ENCODE data around the gene GRM3.

Gene GRM3

DNA sequence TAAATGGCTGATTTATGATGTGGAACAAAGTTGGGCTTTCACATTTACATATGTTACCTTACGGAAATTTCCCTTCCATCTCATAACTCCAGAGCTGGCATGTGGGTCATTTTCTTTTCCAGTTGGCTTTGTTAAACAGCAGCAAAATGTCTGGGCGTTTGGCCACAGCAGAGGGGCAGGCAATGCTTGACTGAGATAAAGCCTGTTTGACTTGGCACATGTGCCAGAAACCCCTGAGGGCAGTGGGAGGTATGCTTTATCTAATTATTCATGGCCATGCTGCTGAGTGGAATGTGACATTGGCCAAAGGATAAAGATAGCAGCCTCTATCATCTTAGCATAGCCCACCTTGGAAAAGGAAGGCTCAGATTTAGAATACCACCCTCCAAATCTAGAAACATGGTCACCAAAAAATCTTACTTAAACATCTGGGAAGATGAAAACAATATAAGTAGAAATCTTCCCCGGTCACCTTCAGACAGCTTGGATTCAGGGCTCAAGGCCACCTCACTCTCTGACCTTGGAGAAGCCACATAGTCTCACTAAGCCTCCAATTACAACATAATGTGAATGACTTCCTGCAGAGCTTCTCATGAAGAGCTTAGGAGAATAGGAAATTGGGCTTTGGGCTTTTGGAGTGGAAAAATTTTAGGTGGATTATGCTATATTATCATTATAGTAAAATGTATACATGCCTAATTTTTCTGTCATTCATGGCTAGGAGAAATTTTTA, 101.5 kb downstream of the GRM3 start:
- in situ Hi-C loops (cut with MboI; ENCODE audit: low sequenced_read_pairs, unreplicated experiment) = no loop called here
- DNase-seq (ENCODE audit: low spot score) = no peak

DNA sequence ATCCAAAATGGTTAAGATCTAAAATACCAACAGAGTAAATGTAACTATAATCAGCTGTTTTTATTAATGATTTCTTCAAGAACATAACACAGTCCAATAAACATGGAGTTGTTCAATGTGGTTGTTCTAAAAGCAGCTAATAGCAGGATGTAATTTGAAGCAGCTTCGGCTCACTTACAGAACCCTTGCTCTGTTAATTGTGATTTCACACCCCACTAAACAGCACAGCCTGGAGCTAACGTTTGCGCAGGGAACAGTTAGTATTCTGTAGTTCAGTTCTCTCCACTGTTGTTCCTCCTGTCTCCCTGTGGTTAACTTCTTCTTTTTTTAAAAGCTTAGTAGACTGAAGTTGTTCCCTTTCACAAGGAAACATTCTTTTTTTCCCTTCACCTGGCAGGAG, 104.0 kb downstream of the GRM3 start:
- TF ChIP-seq, protein P1, sequence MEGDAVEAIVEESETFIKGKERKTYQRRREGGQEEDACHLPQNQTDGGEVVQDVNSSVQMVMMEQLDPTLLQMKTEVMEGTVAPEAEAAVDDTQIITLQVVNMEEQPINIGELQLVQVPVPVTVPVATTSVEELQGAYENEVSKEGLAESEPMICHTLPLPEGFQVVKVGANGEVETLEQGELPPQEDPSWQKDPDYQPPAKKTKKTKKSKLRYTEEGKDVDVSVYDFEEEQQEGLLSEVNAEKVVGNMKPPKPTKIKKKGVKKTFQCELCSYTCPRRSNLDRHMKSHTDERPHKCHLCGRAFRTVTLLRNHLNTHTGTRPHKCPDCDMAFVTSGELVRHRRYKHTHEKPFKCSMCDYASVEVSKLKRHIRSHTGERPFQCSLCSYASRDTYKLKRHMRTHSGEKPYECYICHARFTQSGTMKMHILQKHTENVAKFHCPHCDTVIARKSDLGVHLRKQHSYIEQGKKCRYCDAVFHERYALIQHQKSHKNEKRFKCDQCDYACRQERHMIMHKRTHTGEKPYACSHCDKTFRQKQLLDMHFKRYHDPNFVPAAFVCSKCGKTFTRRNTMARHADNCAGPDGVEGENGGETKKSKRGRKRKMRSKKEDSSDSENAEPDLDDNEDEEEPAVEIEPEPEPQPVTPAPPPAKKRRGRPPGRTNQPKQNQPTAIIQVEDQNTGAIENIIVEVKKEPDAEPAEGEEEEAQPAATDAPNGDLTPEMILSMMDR (IDR thresholded peaks at IDR 0.05; ENCODE audit: borderline replicate concordance, control extremely low read depth, extremely low read depth, insufficient read depth, missing control alignments) = no peak
- DNase-seq (ENCODE audit: low spot score) = no peak
- in situ Hi-C loops (cut with MboI; ENCODE audit: low sequenced_read_pairs, unreplicated experiment) = no loop called here

More for the DNA sequence above, 101.5 kb downstream of the GRM3 start:
- TF ChIP-seq, protein P1 (IDR thresholded peaks at IDR 0.05; ENCODE audit: borderline replicate concordance, control extremely low read depth, extremely low read depth, insufficient read depth, missing control alignments) = no peak

DNA sequence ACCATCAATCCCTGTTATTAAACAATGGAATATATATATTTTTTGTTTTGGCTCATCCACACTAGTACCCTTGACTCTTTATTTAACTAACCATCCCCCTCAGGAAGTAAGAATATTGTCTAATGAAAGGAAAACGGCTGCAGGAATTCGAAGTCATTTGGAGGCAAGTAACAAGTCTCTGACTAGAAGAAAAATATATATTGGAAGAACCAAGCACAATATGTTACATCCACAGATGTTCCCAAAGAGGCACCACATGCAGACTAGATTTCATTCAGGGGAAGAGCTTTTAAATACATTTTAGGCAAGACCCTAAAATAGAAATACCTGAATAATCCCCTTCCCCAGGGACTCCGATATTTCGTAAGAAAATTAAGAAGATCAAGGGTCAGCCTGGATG, 104.5 kb downstream of the GRM3 start:
- in situ Hi-C loops (cut with MboI; ENCODE audit: low sequenced_read_pairs, unreplicated experiment) = no loop called here
- DNase-seq (ENCODE audit: low spot score) = no peak
- TF ChIP-seq, protein P1 (IDR thresholded peaks at IDR 0.05; ENCODE audit: borderline replicate concordance, control extremely low read depth, extremely low read depth, insufficient read depth, missing control alignments) = no peak

DNA sequence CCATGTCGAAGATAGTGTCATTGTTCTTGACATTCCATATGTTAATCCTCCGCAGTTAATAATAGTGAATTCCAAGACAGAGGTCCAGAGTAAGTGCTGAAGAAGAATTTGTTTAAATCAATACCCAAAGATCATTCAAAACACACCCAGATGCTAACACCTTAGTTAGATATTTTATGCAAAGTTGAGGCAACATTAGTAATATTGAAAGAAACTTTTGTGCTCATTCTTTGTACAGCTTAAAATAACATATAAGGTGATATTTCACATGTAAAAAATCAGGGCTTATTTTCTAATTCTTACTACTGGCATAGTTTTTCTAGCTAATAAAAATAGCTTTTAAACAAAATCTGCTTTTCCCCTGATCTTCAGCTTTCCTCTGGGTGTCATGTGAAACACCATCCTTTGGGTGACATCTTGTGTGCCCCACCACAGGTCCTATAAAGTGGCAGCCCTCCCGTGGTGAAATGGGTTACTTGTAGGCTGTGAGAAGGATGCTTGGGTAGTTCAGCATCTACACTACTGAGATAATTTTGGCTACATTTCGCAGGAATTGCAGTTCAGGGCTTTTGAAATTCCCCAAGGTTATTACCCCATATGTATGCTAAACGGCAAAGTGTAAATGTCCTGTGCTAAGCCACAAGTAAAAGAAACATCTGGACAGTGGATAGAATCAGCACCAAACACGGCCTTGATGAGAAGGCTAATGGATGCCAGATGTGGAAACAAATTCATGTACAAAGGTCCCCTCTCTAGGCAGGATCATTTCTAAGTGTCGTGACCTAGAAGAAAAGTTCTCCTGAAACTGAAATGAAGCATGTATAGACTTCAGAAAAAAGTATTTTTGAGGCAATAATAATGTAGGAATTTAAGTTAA, 105.4 kb downstream of the GRM3 start:
- in situ Hi-C loops (cut with MboI; ENCODE audit: low sequenced_read_pairs, unreplicated experiment) = no loop called here
- DNase-seq (ENCODE audit: low spot score) = no peak
- TF ChIP-seq, protein P1 (IDR thresholded peaks at IDR 0.05; ENCODE audit: borderline replicate concordance, control extremely low read depth, extremely low read depth, insufficient read depth, missing control alignments) = no peak

DNA sequence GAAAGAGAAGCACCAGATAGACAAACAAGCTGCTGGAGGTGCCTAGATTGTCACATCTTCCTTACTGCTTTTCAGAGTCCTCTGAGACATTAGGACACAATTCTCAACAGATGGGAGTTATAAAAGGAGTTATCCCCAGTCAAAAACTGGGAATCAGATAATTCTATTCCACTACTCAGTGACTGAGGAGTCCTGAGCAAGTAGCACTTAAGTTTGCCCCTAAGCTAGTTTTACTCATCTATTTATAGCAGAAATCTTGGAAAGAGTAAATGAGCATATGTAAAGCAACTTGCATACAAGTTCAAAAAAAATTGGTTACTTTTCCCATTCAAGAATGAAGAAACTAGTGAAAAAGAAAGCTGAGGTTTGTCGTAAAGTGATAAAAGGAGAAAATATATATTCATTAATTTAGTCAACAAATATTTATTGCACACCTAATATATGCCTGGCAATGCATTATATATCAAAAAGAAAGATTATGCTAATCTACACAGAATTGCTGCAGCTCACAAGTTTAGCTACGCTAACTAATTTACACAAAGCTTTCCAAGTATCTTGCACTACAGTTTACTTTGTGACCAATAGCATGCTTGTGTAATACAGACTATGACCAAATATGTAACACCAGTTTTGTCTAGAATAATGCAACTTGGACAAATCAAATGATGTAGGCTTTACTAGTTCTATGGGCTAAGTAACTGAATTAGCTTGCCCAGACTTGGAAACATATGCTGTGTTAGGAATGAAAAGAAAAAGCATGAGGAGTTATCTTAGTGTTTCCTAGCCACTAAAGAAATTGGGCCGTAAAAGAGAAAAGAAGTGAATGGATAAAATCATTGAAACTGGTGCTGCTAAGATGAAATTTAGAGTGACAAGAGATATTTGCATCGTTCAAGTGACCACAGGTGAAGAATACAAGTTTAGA, 106.3 kb downstream of the GRM3 start:
- DNase-seq (ENCODE audit: low spot score) = no peak
- TF ChIP-seq, protein P1 (IDR thresholded peaks at IDR 0.05; ENCODE audit: borderline replicate concordance, control extremely low read depth, extremely low read depth, insufficient read depth, missing control alignments) = no peak
- in situ Hi-C loops (cut with MboI; ENCODE audit: low sequenced_read_pairs, unreplicated experiment) = no loop called here

GRCh38 chr7:86760236-86760635, 116.5 kb downstream of the GRM3 start:
- in situ Hi-C loops (cut with MboI; ENCODE audit: low sequenced_read_pairs, unreplicated experiment) = no loop called here
- TF ChIP-seq, protein P1 (IDR thresholded peaks at IDR 0.05; ENCODE audit: borderline replicate concordance, control extremely low read depth, extremely low read depth, insufficient read depth, missing control alignments) = no peak
- no peak for DNase-seq (ENCODE audit: low spot score)

Measured in GM13976 (cell line).